K562 (cell line): ENCODE data around the gene GNAI1.

Experiments used
- CEBPZ ChIP-seq: fragments of 150-350 bp; IDR thresholded peaks from 2 replicates; pipeline ENCODE4 v1.6.1; 2014; ENCODE audit warnings: low read depth, mild to moderate bottlenecking, low read length, borderline replicate concordance
- CTCF ChIP-seq, 3 experiments: IDR thresholded peaks in 2 of 3; conservative IDR thresholded peaks in 1 of 3; 2 replicates each; pipeline ENCODE4 v1.5.1; 2011 to 2012; ENCODE audit warnings: low read length in 3 of 3, mild to moderate bottlenecking in 3 of 3, control low read depth in 2 of 3, improper control_type of control experiment in 1 of 3, inconsistent platforms in 1 of 3, low read depth in 1 of 3, mixed read lengths in 1 of 3, moderate library complexity in 1 of 3; ENCODE audit not compliant: insufficient read depth in 2 of 3
- IRF1 ChIP-seq: sonication (generic); formaldehyde crosslinking; IDR thresholded peaks from 2 replicates; pipeline ENCODE4 v1.8.0; 2022; ENCODE audit warnings: missing genetic modification reagents, mild to moderate bottlenecking, borderline replicate concordance
- MAZ ChIP-seq, 2 experiments: fragments of 450-650 bp in 1 of 2; sonication (generic) in 1 of 2; formaldehyde crosslinking; IDR thresholded peaks in 1 of 2; conservative IDR thresholded peaks in 1 of 2; 2 replicates each; pipeline versions ENCODE4 v1.4.0 to v1.5.0; 2020; ENCODE audit warnings: mild to moderate bottlenecking in 1 of 2, missing genetic modification reagents in 1 of 2
- MEF2D ChIP-seq: conservative IDR thresholded peaks from 2 replicates; pipeline ENCODE4 v1.6.1; 2016; ENCODE audit warnings: low read depth, missing genetic modification characterization, missing compliant biosample characterization
- POLR2AphosphoS5 ChIP-seq: IDR thresholded peaks from 2 replicates; pipeline ENCODE4 v1.6.1; 2011; ENCODE audit warnings: mild to moderate bottlenecking, low read depth, low read length, moderate library complexity; ENCODE audit not compliant: control insufficient read depth, insufficient read depth
- SIRT6 ChIP-seq: IDR thresholded peaks from one replicate; pipeline ENCODE4 v1.6.1; 2012; ENCODE audit warnings: low read depth, mild to moderate bottlenecking, control low read depth, inconsistent platforms, low read length, moderate library complexity

- TF ChIP-seq MEF2D (tag) (no peak), CTCF (IDR thresholded peaks at IDR 0.05 in 2 of 3, conservative IDR thresholded peaks at IDR 0.05 in 1 of 3; ENCODE audit: insufficient read depth in 2 of 3, low read depth in 1 of 3, low read length in 3 of 3) (no peak), POLR2AphosphoS5 (no peak), CEBPZ (no peak), IRF1 (CRISPR knock-in tag) (no peak), MAZ (CRISPR knock-in tag; conservative IDR thresholded peaks at IDR 0.05 in 1 of 2, IDR thresholded peaks at IDR 0.05 in 1 of 2) (no peak), SIRT6 (no peak)
Measured at GRCh38 chr7:80249619-80250295, 115.1 kb downstream of the GNAI1 start.
